HG03066 (cell line): ENCODE results near the gene FOXC2.

Experiments
- ATAC-seq: cut with Tn5 transposase; IDR thresholded peaks from one replicate; pipeline ENCODE4 v1.9.1; 2021; ENCODE audit warnings: low read depth; ENCODE audit not compliant: unreplicated experiment

FOXC2 gene

DNA sequence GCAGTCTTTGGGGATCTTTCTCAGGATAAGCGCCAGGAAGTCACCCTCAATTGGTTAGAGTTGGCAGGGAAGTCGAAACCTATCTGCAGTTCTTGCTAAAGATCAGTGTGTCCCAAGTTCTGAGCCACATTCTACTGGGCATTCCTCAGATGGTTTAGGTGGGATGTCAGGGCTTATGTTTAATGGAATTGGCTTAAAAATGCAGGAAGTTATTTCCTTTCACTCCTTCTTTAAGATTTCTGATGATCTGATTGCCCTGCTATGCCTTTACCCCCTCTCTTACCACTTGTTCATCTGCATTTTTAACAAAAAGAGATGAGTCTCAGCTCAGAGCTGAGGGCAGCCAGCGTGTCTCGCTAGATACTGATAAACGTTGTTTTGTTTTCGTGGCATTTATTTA lies 42.5 kb downstream of the FOXC2 start:
- no peak for ATAC-seq

DNA sequence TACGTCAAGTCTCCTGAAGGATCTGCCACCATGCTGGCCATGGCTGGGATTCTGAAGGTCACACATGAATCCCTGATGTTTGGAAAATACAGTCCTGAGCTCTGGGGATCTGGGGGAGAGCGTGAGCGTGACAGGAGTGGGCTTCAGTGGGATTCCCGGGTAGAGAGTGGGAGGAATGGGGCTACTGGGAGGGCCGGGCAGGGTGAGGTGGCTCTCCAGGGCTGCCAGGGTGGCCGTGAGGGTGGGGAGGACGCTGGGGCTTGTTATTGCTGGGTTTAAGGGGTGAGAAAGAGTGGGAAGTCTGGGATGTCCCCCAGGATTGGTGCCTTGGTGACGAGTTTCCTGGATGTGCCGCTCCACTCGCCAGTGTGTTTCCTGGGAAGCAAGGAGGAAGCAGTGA lies 43.0 kb downstream of the FOXC2 start:
- ATAC-seq: no peak

DNA sequence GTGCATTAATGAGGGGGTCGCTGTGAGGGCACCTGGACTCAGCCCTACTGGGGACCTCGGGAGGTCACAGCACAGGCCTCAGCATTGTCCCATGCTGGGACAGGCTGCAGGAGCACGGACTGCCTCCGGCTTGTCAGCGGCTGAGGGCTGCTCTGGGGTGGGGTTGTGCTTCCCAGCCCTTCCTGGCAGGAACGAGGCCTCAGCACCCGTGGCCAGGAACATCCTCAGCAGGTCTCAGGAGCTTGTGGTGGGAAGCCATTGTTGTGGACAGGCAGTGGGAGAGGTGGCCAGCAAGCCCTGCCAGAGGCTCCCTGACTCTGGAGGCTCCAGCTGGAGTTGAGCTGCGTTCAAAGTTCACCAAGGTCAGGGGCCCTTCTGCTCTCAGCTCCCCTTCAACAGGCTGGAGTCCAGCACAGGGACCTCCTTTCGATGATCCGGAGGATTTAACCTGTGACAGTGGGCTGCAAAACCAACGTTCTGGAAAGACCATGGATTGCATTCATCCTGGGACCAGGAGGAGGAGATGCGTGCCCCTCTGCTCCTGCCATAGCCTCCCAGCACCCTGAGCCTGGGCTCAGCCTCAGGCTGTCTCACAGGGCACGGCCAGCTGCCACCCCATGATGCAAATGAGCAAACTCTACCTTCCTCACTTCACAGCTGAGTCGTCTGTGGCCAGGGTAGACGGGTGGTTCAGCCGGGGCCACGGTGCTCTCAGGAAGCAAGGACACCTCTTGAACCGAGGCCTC lies 44.3 kb downstream of the FOXC2 start:
- ATAC-seq: no peak

DNA sequence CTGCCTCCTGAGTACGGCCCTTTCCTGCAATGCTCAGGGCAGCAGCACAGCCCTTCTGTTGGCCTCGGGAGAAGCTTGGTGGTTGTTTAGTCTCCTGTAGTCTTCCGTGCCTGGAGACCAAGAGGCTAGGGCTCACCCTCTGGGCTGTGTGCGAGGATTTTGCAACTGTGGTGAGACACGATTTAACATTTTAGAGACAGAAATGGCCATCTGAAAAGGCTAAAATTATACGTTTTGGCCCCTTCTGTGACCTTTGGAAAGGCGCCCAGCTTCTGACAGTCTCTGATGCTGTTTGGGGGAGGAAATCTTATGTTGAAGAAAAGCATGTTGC lies 44.9 kb downstream of the FOXC2 start:
- no peak for ATAC-seq

DNA sequence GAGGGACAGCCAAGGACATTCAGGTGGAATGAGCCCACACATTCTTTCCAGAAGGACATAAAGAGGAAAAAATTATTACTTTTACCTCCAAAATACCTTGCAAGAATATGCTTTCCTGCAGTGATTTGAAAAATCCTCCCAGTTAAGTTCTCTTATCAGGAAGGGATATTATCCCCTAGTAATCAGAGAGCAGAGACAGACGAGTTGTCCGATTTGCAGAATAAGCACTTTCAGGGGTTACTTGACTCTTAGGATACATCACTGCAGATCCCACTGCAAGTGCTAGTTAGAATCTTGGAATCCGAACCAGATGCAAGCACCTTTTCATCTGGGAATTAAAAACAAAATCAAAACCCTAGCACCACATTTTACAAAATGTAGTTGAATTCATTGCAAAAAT lies 45.3 kb downstream of the FOXC2 start:
- no peak for ATAC-seq

DNA sequence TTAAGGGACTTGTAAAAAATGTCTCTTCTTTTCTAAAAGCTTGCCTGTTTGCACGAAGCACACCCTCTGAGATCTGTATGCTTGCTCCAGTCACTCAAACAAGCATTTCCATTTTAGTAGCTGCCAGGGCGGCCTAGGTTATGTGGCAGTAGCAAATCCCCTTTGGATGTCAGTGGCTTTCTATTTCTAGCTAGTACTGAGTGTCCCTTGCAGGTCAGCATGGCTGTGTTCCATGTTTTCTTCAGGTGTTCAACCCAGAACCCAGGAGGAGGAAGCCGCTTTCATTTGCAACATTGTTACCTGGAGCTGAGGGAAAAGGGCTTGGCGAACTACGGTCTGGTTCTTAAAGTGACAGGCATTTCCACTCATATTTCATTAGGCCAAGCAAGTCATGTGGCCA lies 48.1 kb downstream of the FOXC2 start:
- ATAC-seq: no peak

DNA sequence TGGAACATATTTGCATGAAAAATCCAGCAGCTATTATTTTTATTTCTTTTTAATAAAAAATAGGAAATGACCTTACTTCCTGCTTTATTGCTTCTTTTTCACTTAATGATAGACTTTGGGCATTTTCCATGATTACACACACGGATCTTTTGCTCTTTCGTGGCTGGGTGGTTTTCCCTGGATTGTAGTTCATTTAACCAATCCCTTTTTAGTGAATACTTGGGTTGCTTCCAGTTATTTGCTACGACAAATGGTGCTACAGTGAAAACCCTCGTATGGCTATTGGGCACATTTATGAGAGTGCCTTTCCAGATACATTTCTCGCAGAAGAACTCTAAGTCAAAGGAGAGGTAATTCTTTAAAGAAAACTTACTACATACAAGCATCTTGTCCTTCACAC lies 50.3 kb downstream of the FOXC2 start:
- no peak for ATAC-seq

DNA sequence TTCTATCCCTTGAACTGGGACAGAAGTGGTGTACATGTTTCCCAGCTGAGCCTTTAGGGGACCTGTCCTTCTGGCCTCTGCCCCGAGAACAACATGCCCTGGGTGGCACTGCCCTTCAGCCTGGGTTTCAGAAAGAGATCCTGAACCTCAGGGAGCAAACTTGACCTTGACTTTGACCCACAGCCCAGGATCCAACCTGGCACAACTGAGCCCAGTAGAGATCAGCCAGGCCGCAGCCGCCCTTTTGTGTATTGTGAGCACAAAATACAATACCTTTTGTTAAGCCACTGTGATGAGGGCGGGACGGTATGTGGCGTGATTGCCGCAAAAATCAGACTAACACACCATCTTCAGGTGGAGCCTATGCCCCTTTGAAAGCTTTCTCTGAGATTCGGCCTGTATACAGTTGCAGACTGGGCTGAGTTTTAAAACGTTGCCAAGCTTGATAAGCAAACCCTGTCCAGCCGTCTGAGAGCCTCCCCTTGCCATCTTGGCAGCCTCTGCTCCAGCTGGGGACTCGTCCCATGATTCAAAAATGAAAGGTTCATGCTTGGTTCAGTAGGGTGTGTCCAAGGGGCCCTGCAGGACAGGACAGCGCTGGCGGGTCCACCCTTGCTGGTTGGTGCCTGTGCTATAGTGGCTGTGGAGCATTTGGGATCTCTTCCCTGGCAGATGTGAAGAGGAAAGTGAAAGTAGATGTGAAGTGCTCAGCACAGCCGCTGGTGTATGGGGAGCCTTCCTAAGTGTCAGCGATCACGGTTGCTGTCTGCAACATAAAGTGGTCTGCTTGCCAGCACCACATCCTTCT lies 52.0 kb downstream of the FOXC2 start:
- no peak for ATAC-seq
